Loucy (cell line): ENCODE measurements around the gene NLRP7.

Experiments used
- CTCF ChIP-seq: fragments of 200-600 bp; sonication (generic); conservative IDR thresholded peaks from 2 replicates; pipeline ENCODE4 v1.5.1; 2014; ENCODE audit warnings: mild to moderate bottlenecking, antibody characterized with exemption, low read length
- EZH2phosphoT487 ChIP-seq: fragments of 200-600 bp; IDR thresholded peaks from 2 replicates; pipeline ENCODE4 v1.6.1; 2018; ENCODE audit warnings: antibody characterized with exemption, mild to moderate bottlenecking, moderate library complexity, borderline replicate concordance

- TF ChIP-seq CTCF (no peak), EZH2phosphoT487 (no peak)
Observed at GRCh38 chr19:54947381-54947780, at the start of gene NLRP7.
